ENCODE results near the gene SPINK14.

Gene SPINK14

DNA sequence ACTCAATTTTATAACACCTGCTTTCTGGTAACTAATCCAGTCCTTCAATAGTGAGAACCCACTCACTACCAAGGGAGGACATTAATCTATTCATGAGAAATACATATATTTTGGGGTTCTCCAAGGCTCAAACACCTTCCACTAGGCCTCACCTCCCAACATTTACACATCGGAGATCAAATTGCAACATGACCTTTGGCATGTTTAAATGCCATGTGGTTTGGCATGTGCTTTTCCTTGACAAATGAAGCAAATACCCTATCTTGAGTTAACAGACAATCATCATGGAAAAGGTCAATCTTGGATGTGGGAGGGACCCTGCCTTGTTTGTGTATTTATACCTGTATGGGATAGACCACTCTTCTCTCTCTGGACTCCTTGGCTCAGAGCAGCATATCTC is 21.9 kb upstream of the SPINK14 start (continued):
- no peak for TF ChIP-seq ZNF2 (tag by site-specific recombination; IDR thresholded peaks at IDR 0.05)
- TF ChIP-seq ZNF658 (tag by site-specific recombination; IDR thresholded peaks at IDR 0.05): no peak
- no peak for TF ChIP-seq ZXDB (tag by site-specific recombination; IDR thresholded peaks at IDR 0.05)
- no peak for TF ChIP-seq SP7 (tag by site-specific recombination; IDR thresholded peaks at IDR 0.05)
- TF ChIP-seq ZNF530 (tag by site-specific recombination; IDR thresholded peaks at IDR 0.05; ENCODE audit: low read depth): no peak

DNA sequence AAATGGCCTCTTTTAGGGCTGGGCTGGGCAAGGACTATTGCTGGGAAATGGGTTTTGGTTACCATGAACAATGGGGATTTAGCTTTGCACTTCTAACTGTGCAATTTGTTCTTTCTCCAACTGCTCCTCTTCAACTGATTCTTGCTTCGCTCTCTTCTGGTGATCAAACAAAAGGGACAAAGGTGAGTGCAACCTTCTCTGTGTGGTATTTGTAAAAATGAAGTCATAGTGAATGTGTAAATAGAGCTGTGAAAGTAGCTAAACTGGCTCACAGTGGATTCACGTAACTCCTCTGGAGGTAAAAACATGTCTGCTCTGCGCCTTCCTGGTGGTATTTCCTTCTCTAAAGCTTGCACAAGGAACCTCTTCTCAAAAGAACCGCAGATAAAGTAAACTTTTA is 20.9 kb upstream of the SPINK14 start:
- Histone ChIP-seq H3K4me3 (ENCODE audit: low read depth, low read length) (no peak overlapping the region), H3K4me1 (ENCODE audit: control insufficient read depth, insufficient read depth, low read length) (no peaks in the 10 kb centered on the region), H3K36me3 (ENCODE audit: control insufficient read depth in 2 of 2, insufficient read depth in 1 of 2, low read length in 2 of 2) (no peaks in the 10 kb centered on the region), H3K9me3 (ENCODE audit: control insufficient read depth, insufficient read depth, low read depth, low read length) (no peaks in the 10 kb centered on the region), H3K27ac (ENCODE audit: extremely low read depth, low read depth, low read length) (no peak overlapping the region)
- TF ChIP-seq ZNF560 (tag by site-specific recombination; IDR thresholded peaks at IDR 0.05; ENCODE audit: borderline replicate concordance) (no peak), ZNF155 (tag by site-specific recombination; IDR thresholded peaks at IDR 0.05) (no peak), ZNF76 (tag by site-specific recombination; IDR thresholded peaks at IDR 0.05; ENCODE audit: borderline replicate concordance, low read depth) (no peak), SCRT1 (tag by site-specific recombination; IDR thresholded peaks at IDR 0.05; ENCODE audit: borderline replicate concordance) (no peak), ZNF600 (tag by site-specific recombination; IDR thresholded peaks at IDR 0.05) (no peak), GLI4 (tag by site-specific recombination; IDR thresholded peaks at IDR 0.05) (no peak), ZNF169 (tag by site-specific recombination; IDR thresholded peaks at IDR 0.05) (no peak), ZNF132 (tag by site-specific recombination; IDR thresholded peaks at IDR 0.05; ENCODE audit: borderline replicate concordance) (no peak)
- TF ChIP-seq, protein P1, sequence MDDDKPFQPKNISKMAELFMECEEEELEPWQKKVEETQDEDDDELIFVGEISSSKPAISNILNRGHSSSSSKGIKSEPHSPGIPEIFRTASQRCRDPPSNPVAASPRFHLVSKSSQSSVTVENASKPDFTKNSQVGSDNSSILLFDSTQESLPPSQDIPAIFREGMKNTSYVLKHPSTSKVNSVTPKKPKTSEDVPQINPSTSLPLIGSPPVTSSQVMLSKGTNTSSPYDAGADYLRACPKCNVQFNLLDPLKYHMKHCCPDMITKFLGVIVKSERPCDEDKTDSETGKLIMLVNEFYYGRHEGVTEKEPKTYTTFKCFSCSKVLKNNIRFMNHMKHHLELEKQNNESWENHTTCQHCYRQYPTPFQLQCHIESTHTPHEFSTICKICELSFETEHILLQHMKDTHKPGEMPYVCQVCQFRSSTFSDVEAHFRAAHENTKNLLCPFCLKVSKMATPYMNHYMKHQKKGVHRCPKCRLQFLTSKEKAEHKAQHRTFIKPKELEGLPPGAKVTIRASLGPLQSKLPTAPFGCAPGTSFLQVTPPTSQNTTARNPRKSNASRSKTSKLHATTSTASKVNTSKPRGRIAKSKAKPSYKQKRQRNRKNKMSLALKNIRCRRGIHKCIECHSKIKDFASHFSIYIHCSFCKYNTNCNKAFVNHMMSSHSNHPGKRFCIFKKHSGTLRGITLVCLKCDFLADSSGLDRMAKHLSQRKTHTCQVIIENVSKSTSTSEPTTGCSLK (tag by site-specific recombination; IDR thresholded peaks at IDR 0.05): no peak
- TF ChIP-seq, protein P2, sequence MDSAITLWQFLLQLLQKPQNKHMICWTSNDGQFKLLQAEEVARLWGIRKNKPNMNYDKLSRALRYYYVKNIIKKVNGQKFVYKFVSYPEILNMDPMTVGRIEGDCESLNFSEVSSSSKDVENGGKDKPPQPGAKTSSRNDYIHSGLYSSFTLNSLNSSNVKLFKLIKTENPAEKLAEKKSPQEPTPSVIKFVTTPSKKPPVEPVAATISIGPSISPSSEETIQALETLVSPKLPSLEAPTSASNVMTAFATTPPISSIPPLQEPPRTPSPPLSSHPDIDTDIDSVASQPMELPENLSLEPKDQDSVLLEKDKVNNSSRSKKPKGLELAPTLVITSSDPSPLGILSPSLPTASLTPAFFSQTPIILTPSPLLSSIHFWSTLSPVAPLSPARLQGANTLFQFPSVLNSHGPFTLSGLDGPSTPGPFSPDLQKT (IDR thresholded peaks at IDR 0.05; ENCODE audit: borderline replicate concordance, low read depth, low read length): no peak
- POLR2A ChIA-PET: no interaction called here
- CTCF ChIA-PET: no interaction called here

DNA sequence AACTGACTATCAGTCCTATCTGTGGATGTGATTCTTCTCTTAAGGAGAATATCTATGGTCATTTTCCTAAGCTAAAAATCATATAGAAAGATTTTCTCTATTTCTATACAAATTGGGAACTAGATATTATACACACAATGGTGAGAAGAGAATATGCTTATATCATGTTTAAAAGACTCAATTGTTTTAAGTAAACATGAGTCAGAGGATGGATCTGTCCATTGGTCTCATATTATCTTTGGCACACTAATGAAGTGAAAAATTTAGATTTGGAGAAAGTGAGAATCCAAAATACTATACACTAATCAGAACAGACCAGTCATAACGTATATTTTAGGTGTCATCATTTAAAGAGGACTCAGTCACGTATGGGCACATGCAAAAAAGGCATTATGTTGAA is 16.5 kb upstream of the SPINK14 start:
- ChIA-PET CTCF (no interaction called here), POLR2A (no interaction called here)
- no peaks in the 10 kb centered on the region for H3K36me3 ChIP-seq (ENCODE audit: control insufficient read depth in 2 of 2, insufficient read depth in 1 of 2, low read length in 2 of 2)
- H3K9me3 ChIP-seq (ENCODE audit: control insufficient read depth, insufficient read depth, low read depth, low read length): no peaks in the 10 kb centered on the region
- no peaks in the 10 kb centered on the region for H3K4me1 ChIP-seq (ENCODE audit: control insufficient read depth, insufficient read depth, low read length)
- TF ChIP-seq, protein P3, sequence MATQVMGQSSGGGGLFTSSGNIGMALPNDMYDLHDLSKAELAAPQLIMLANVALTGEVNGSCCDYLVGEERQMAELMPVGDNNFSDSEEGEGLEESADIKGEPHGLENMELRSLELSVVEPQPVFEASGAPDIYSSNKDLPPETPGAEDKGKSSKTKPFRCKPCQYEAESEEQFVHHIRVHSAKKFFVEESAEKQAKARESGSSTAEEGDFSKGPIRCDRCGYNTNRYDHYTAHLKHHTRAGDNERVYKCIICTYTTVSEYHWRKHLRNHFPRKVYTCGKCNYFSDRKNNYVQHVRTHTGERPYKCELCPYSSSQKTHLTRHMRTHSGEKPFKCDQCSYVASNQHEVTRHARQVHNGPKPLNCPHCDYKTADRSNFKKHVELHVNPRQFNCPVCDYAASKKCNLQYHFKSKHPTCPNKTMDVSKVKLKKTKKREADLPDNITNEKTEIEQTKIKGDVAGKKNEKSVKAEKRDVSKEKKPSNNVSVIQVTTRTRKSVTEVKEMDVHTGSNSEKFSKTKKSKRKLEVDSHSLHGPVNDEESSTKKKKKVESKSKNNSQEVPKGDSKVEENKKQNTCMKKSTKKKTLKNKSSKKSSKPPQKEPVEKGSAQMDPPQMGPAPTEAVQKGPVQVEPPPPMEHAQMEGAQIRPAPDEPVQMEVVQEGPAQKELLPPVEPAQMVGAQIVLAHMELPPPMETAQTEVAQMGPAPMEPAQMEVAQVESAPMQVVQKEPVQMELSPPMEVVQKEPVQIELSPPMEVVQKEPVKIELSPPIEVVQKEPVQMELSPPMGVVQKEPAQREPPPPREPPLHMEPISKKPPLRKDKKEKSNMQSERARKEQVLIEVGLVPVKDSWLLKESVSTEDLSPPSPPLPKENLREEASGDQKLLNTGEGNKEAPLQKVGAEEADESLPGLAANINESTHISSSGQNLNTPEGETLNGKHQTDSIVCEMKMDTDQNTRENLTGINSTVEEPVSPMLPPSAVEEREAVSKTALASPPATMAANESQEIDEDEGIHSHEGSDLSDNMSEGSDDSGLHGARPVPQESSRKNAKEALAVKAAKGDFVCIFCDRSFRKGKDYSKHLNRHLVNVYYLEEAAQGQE (tag by site-specific recombination; IDR thresholded peaks at IDR 0.05): no peak
- TF ChIP-seq, protein P4, sequence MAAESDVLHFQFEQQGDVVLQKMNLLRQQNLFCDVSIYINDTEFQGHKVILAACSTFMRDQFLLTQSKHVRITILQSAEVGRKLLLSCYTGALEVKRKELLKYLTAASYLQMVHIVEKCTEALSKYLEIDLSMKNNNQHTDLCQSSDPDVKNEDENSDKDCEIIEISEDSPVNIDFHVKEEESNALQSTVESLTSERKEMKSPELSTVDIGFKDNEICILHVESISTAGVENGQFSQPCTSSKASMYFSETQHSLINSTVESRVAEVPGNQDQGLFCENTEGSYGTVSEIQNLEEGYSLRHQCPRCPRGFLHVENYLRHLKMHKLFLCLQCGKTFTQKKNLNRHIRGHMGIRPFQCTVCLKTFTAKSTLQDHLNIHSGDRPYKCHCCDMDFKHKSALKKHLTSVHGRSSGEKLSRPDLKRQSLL (tag by site-specific recombination; IDR thresholded peaks at IDR 0.05): no peak
- TF ChIP-seq ZNF707 (tag by site-specific recombination; IDR thresholded peaks at IDR 0.05): no peak
- no peak for TF ChIP-seq OVOL3 (tag by site-specific recombination; IDR thresholded peaks at IDR 0.05)
- no peak for TF ChIP-seq ZNF23 (tag by site-specific recombination; IDR thresholded peaks at IDR 0.05; ENCODE audit: borderline replicate concordance)
- TF ChIP-seq, protein P5, sequence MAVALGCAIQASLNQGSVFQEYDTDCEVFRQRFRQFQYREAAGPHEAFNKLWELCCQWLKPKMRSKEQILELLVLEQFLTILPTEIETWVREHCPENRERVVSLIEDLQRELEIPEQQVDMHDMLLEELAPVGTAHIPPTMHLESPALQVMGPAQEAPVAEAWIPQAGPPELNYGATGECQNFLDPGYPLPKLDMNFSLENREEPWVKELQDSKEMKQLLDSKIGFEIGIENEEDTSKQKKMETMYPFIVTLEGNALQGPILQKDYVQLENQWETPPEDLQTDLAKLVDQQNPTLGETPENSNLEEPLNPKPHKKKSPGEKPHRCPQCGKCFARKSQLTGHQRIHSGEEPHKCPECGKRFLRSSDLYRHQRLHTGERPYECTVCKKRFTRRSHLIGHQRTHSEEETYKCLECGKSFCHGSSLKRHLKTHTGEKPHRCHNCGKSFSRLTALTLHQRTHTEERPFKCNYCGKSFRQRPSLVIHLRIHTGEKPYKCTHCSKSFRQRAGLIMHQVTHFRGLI (tag by site-specific recombination; IDR thresholded peaks at IDR 0.05): no peak
- TF ChIP-seq ZNF214 (tag by site-specific recombination; IDR thresholded peaks at IDR 0.05; ENCODE audit: borderline replicate concordance): no peak
- TF ChIP-seq ZNF366 (tag by site-specific recombination; conservative IDR thresholded peaks at IDR 0.05): no peak
- no peak overlapping the region for H3K27ac ChIP-seq (ENCODE audit: extremely low read depth, low read depth, low read length)
- H3K4me3 ChIP-seq (ENCODE audit: low read depth, low read length): no peak overlapping the region
